DND-41 (cell line): ENCODE results near the gene SH3RF3.

ENCODE experiments used
- ATAC-seq: fragments of 200-7000 bp; cut with Tn5 transposase; 3 replicates; pipeline ENCODE4 v1.9.1; 2021; ENCODE audit warnings: low read depth; ENCODE audit not compliant: insufficient read depth
- DNase-seq: peaks from one replicate; pipeline ENCODE4 v3.0.0-alpha.2; 2020
- H2AFZ ChIP-seq: 2 replicates; pipeline ENCODE4 v1.6.0; 2012; ENCODE audit warnings: low read depth, low read length
- H3K27ac ChIP-seq: 2 replicates; pipeline ENCODE4 v1.5.1; 2012; ENCODE audit warnings: low read length, inconsistent platforms
- H3K27me3 ChIP-seq: fragments of 200-600 bp; sonication (generic); 2 replicates; pipeline ENCODE4 v1.6.0; 2012; ENCODE audit warnings: low read length, mild to moderate bottlenecking, inconsistent platforms; ENCODE audit not compliant: insufficient read depth, poor library complexity
- H3K36me3 ChIP-seq: 2 replicates; pipeline ENCODE4 v1.5.1; 2012; ENCODE audit warnings: low read length, inconsistent platforms; ENCODE audit not compliant: insufficient read depth
- H3K4me1 ChIP-seq: 2 replicates; pipeline ENCODE4 v1.5.1; 2012; ENCODE audit warnings: mild to moderate bottlenecking, low read length; ENCODE audit not compliant: insufficient read depth
- H3K4me2 ChIP-seq: 2 replicates; pipeline ENCODE4 v1.6.0; 2012; ENCODE audit warnings: mild to moderate bottlenecking, moderate library complexity, low read length, inconsistent platforms; ENCODE audit not compliant: insufficient read depth
- H3K4me3 ChIP-seq, 2 experiments: fragments of 200-600 bp in 1 of 2; shearing (Covaris generic) in 1 of 2; 2 replicates each; pipeline ENCODE4 v1.5.1; 2012 to 2016; ENCODE audit warnings: inconsistent platforms in 2 of 2, low read length in 2 of 2, mild to moderate bottlenecking in 2 of 2, low read depth in 1 of 2, moderate library complexity in 1 of 2
- H3K79me2 ChIP-seq: 2 replicates; pipeline ENCODE4 v1.6.0; 2012; ENCODE audit warnings: low read length, inconsistent platforms; ENCODE audit not compliant: insufficient read depth
- H3K9ac ChIP-seq: 2 replicates; pipeline ENCODE4 v1.6.0; 2012; ENCODE audit warnings: low read depth, mild to moderate bottlenecking, inconsistent platforms, low read length, moderate library complexity
- H3K9me3 ChIP-seq: 2 replicates; pipeline ENCODE4 v1.5.1; 2012; ENCODE audit warnings: low read length, moderate library complexity, mild to moderate bottlenecking, inconsistent platforms; ENCODE audit not compliant: insufficient read depth, severe bottlenecking
- H4K20me1 ChIP-seq: 2 replicates; pipeline ENCODE4 v1.6.0; 2012; ENCODE audit warnings: low read length; ENCODE audit not compliant: insufficient read depth
- EZH2 ChIP-seq: IDR thresholded peaks from 3 replicates; pipeline ENCODE4 v1.6.1; 2012; ENCODE audit warnings: borderline replicate concordance, low read depth, mild to moderate bottlenecking, moderate library complexity, low read length, inconsistent platforms; ENCODE audit not compliant: severe bottlenecking
- TF ChIP-seq, protein P1 (sequence below): IDR thresholded peaks from 2 replicates; pipeline ENCODE4 v1.5.1; 2012; ENCODE audit warnings: borderline replicate concordance, low read length, moderate library complexity, mild to moderate bottlenecking; ENCODE audit not compliant: poor library complexity, severe bottlenecking; ENCODE audit errors: extremely low read depth

Gene SH3RF3

DNA sequence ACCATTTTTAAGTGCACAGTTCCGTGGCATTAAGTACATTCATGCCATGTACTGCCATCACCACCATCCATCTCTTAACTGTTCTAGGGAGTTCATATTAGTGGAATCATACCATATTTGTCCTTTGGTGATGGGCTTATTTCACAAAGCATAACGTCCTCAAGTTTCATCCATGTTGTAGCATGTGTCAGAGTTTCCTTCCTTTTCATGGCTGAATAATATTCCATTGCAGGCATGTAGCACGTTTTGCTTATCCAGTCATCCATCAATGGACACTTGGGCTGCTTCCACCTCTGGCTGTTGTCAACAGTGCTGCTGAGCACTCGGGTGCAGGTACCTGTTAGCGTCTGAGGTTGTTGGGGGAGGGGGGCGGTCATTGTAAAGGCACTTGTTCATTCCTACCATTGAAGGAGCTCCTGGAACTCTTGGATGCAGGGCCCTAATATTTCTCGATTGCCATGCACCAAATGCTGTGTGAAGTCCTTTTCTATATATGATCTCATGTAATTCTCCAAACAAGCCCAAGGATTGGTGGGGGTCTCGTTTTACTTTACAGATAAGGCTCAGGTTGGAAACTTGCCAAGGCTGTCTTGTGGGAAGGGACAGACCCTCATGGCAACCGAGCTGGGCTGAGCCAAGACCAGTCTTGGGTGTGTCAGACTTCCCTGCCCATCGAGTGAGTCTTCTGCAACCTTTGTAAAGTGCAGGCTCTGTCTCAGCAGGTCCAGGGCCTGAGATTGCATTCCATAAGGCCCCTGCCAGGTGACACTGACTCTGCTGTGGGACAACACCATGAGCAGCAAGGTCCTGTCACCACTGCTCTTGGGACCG is 42.9 kb upstream of the SH3RF3 start:
- H3K9me3 ChIP-seq, result no peaks in the 10 kb centered on the region
- H3K9ac ChIP-seq, result no peak overlapping the region
- H4K20me1 ChIP-seq, result no peaks in the 10 kb centered on the region
- H3K4me3 ChIP-seq, result no peak overlapping the region
- DNase-seq (no peak), ATAC-seq (no peak)
- TF ChIP-seq, protein P1, sequence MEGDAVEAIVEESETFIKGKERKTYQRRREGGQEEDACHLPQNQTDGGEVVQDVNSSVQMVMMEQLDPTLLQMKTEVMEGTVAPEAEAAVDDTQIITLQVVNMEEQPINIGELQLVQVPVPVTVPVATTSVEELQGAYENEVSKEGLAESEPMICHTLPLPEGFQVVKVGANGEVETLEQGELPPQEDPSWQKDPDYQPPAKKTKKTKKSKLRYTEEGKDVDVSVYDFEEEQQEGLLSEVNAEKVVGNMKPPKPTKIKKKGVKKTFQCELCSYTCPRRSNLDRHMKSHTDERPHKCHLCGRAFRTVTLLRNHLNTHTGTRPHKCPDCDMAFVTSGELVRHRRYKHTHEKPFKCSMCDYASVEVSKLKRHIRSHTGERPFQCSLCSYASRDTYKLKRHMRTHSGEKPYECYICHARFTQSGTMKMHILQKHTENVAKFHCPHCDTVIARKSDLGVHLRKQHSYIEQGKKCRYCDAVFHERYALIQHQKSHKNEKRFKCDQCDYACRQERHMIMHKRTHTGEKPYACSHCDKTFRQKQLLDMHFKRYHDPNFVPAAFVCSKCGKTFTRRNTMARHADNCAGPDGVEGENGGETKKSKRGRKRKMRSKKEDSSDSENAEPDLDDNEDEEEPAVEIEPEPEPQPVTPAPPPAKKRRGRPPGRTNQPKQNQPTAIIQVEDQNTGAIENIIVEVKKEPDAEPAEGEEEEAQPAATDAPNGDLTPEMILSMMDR, result no peak
- no peak for TF ChIP-seq EZH2
- H3K27me3 ChIP-seq, result no peaks in the 10 kb centered on the region
- no peak overlapping the region for H3K4me2 ChIP-seq
- H3K79me2 ChIP-seq, result no peaks in the 10 kb centered on the region
- no peaks in the 10 kb centered on the region for H3K36me3 ChIP-seq
- no peak overlapping the region for H2AFZ ChIP-seq
- no peak overlapping the region for H3K27ac ChIP-seq
- no peaks in the 10 kb centered on the region for H3K4me1 ChIP-seq

DNA sequence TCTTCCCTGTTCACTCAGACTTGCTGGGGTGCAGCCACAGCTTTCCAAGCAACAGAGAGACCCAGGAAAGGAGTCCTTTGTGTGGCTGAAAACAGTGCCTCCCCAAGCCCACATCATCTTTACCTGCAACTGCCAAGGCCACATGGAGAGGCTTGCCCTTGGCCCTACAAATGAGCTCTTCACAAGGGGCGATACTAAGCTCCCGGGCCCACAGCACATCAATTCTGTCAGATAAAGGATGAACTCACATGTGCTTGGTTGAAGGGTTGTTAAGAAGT is 42.3 kb upstream of the SH3RF3 start:
- Histone ChIP-seq H3K9me3 (no peaks in the 10 kb centered on the region), H4K20me1 (no peaks in the 10 kb centered on the region), H3K79me2 (no peaks in the 10 kb centered on the region), H3K27me3 (no peaks in the 10 kb centered on the region), H3K27ac (no peak overlapping the region), H3K4me2 (no peak overlapping the region), H3K4me3 (no peak overlapping the region), H3K9ac (no peak overlapping the region), H3K4me1 (no peaks in the 10 kb centered on the region), H3K36me3 (no peaks in the 10 kb centered on the region), H2AFZ (no peak overlapping the region)
- TF ChIP-seq, protein P1, result no peak
- TF ChIP-seq EZH2, result no peak
- DNase-seq, result no peak
- no peak for ATAC-seq

DNA sequence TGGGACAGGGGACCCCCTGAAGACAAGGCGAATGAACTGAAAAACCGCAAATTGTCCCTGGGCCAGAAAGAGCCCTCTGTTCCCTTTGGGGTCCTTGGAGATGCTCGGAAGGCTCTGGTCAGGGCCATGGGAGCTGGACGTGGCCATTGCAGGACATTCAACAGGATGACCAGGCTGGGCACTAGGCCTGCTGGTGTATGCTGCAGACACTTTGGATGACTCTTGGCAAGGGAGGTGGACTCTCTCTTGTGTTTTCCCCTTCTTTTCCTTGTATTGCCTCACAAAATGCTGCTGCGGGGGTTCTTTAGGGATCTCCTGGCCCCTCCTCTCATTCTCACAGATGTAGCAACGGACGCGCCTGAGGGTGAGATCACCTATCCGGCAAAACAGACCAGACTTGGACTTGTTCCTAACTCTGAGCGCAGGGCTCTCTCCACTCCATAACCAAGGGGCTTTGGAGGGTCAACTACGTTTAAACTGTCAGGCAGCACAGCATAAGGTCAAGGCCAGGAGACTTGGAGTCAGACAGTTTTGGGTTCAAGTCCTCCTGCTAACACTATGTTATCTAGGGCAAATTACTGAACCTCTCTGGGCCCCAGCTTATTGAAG is 41.8 kb upstream of the SH3RF3 start:
- no peaks in the 10 kb centered on the region for H3K4me1 ChIP-seq
- H3K27ac ChIP-seq, result no peak overlapping the region
- H3K4me2 ChIP-seq, result no peak overlapping the region
- H4K20me1 ChIP-seq, result no peaks in the 10 kb centered on the region
- no peak for TF ChIP-seq EZH2
- TF ChIP-seq, protein P1, result no peak
- no peaks in the 10 kb centered on the region for H3K79me2 ChIP-seq
- H3K27me3 ChIP-seq, result no peaks in the 10 kb centered on the region
- H2AFZ ChIP-seq, result no peak overlapping the region
- DNase-seq (no peak), ATAC-seq (no peak)
- H3K36me3 ChIP-seq, result no peaks in the 10 kb centered on the region
- H3K9me3 ChIP-seq, result no peaks in the 10 kb centered on the region
- H3K9ac ChIP-seq, result no peak overlapping the region
- H3K4me3 ChIP-seq, result no peak overlapping the region
